Globus pallidus (tissue), 1 donor: ENCODE data around the gene YDJC.

ENCODE experiments used
- DNase-seq: peaks from one replicate; pipeline ENCODE4 v3.0.0-alpha.2; 2015; ENCODE audit warnings: low spot score

The YDJC gene

DNA sequence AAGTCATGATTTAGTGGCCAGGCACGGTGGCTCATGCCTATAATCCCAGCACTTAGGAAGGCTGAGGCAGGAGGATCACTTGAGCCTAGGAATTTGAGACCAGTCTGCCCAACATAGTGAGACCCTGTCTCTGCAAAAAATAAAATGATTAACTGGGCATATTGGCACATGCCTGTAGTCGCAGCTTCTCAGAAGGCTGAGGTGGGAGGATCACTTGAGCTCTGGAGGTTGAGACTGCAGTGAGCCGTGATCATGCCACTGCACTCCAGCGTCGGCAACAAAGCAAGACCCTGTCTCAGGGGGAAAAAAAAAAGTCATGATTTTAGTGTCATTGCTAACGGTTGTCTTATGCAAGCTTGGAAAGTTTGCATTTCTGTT is 50.4 kb downstream of the YDJC start:
- DNase-seq: no peak
